ENCODE measurements around the gene DUSP8. TPM values are rescaled to one million over a fixed set of nuclear protein-coding genes. Genes with fewer than 3 reads are reported as not detected.

DUSP8 gene, protein sequence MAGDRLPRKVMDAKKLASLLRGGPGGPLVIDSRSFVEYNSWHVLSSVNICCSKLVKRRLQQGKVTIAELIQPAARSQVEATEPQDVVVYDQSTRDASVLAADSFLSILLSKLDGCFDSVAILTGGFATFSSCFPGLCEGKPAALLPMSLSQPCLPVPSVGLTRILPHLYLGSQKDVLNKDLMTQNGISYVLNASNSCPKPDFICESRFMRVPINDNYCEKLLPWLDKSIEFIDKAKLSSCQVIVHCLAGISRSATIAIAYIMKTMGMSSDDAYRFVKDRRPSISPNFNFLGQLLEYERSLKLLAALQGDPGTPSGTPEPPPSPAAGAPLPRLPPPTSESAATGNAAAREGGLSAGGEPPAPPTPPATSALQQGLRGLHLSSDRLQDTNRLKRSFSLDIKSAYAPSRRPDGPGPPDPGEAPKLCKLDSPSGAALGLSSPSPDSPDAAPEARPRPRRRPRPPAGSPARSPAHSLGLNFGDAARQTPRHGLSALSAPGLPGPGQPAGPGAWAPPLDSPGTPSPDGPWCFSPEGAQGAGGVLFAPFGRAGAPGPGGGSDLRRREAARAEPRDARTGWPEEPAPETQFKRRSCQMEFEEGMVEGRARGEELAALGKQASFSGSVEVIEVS
- total RNA-seq, result 3.3 and 3.7 TPM in 2 replicates

DNA sequence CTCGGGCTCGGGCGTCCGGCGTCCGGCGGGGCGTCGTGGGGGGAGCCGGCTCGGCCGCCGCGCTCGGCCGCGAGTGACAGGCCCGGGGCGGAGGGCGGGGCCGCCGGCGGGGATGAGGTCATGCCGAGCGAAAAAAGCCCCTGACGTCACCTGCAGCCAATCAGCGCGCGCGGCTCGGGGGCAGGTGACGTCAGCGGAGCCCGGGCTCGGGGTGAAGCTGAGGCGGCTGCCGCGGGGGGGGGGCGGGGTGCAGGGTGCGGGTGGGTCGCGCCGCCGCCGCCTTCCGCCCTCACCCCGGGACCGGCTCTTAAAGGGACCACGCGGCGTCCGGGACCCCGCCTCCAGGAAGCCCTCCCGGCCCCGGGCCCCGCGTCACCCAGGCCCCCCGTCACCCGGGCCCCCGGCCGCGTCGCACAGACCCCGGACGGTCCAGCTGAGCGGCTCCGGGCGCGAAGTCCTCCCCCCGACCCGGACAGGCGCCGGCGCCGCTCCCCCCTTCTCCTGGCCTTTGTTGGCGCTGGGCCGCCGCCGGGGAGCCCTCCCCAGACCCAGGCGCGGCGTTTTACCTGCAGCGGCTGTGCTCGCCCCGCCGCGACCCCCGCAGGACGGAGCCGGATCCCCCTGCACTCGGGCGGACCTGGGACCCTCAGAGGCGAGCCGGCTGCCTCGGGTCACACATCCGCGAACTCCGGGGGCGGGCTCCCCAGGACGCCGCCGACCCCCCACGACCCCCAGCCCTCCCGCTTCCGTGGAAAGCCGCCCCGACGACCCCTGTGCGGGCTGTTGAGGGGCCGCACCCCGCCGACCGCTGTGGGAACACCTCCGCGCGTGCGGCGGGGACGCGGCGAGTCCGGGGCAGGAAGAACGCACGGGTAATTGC lies at the start of gene DUSP8:
Gene DUSP8, minus strand, starts transcription at position 75 of the 880 bp plus-strand sequence. CDS start 6,445 bp downstream, outside the sequence.

GRCh38 chr11:1608363-1608762 lies 36.3 kb upstream of the DUSP8 start, which contains the start of gene KRTAP5-3:
TSS of gene KRTAP5-3 (minus strand) at chr11:1608463. CDS start at chr11:1608385, 78 bp downstream.

DNA sequence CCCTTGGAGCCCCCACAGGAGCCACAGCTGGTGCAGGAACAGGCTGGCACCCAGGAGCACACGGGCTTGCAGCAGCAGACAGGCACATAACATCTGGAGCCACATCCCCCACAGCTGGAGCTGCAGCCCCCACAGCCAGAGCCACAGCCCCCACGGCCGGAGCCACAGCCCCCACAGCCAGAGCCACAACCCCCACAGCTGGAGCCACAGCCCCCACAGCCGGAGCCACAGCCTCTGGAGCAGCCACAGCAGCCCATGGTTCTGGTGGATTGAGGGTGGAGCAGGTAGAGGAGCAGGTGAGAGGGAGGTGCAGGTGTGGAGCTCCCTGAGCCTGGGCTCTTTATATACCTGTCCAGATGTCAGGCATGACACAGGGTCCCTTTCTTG lies 25.9 kb upstream of the DUSP8 start, which contains the start of gene KRTAP5-2:
Gene KRTAP5-2, minus strand, starts transcription at position 301 of the 387 bp plus-strand sequence. Its CDS starts 44 bp downstream, at position 257.

DNA sequence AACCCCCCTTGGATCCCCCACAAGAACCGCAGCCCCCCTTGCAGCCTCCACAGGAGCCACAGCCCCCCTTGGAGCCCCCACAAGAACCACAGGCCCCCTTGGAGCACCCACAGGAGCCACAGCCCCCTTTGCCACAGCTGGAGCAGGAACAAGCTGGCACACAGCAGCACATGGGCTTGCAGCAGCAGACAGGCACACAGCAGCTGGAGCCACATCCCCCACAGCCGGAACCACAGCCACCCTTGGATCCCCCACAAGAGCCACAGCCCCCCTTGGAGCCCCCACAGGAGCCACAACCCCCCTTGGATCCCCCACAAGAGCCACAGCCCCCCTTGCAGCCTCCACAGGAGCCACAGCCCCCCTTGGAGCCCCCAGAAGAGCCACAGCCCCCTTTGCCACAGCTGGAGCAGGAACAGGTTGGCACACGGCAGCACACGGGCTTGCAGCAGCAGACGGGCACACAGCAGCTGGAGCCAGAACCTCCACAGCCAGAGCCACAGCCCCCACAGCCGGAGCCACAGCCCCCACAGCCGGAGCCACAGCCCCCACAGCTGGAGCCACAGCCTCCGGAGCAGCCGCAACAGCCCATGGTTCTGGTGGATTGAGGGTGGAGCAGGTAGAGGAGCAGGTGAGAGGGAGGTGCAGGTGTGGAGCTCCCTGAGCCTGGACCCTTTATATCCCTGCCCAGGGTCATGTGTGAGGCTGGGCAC lies 12.7 kb upstream of the DUSP8 start, which contains the start of gene KRTAP5-1:
Gene KRTAP5-1, minus strand, starts transcription at position 623 of the 710 bp plus-strand sequence. Its CDS starts 34 bp downstream, at position 589.

Other genes starting within 250 kb of the DUSP8 start
- not detected in 2 replicates for gene BRSK2, start 182.3 kb downstream of the DUSP8 start, total RNA-seq
- 22.2 and 28.5 TPM in 2 replicates for gene MOB2, start 85.5 kb downstream of the DUSP8 start, total RNA-seq
- not detected in 2 replicates for gene KRTAP5-1, start 13.0 kb upstream of the DUSP8 start, total RNA-seq
- not detected in 2 replicates for gene KRTAP5-2, start 26.0 kb upstream of the DUSP8 start, total RNA-seq
- gene KRTAP5-3, start 36.2 kb upstream of the DUSP8 start, total RNA-seq, result not detected in 2 replicates
- not detected in 2 replicates for gene KRTAP5-4, start 49.9 kb upstream of the DUSP8 start, total RNA-seq
- gene KRTAP5-5, start 57.5 kb upstream of the DUSP8 start, total RNA-seq, result not detected in 2 replicates
- not detected in 2 replicates for gene KRTAP5-6, start 124.9 kb upstream of the DUSP8 start, total RNA-seq
- 0.20 TPM in 2 replicates for gene IFITM10, start 178.3 kb upstream of the DUSP8 start, total RNA-seq
- gene CTSD, start 191.7 kb upstream of the DUSP8 start, total RNA-seq, result 329 and 379 TPM in 2 replicates

All from mammary microvascular endothelial cell (primary cell).